B cell (primary cell): ENCODE measurements around the gene BUB1B. TPM values are rescaled to one million over a fixed set of nuclear protein-coding genes. Genes with fewer than 3 reads are reported as not detected.

Experiments
- ATAC-seq: fragments of 200-7000 bp; cut with Tn5 transposase; one replicate; pipeline ENCODE4 v1.10.0; 2021; ENCODE audit warnings: low read depth, mild to moderate bottlenecking, moderate number of reproducible peaks, moderate library complexity
- CTCF ChIA-PET: fragments of 350-600 bp; sonication (Branson Sonifier 250); formaldehyde crosslinking; loops from one replicate; lab custom pipeline; 2021; ENCODE audit warnings: antibody characterized with exemption, inconsistent platforms; lab: Charles Lee
- POLR2A ChIA-PET: fragments of 350-600 bp; sonication (Branson Sonifier 250); formaldehyde crosslinking; loops from one replicate; lab custom pipeline; 2021; ENCODE audit warnings: antibody characterized with exemption; lab: Charles Lee
- DNase-seq: peaks from one replicate; pipeline ENCODE4 v3.0.0; 2013
- H2AFZ ChIP-seq: 2 replicates; pipeline ENCODE4 v1.6.1; 2012; ENCODE audit warnings: mild to moderate bottlenecking, low read depth, low read length; ENCODE audit not compliant: insufficient read depth, poor library complexity, severe bottlenecking
- H3K27ac ChIP-seq, 2 donors: 1 replicate in 1 of 2; 2 replicates in 1 of 2; pipeline ENCODE4 v1.5.1; 2012 to 2013; ENCODE audit warnings: low read length in 2 of 2, mild to moderate bottlenecking in 2 of 2, moderate library complexity in 1 of 2
- H3K27me3 ChIP-seq, 4 experiments: fragments of 200-600 bp in 1 of 4; sonication (generic) in 1 of 4; replicated peaks in 1 of 4; 1 replicate in 2 of 4; 2 replicates in 2 of 4; pipeline versions ENCODE4 v1.6.1 to v1.7.0; 2013 to 2016; ENCODE audit warnings: low read length in 3 of 4, mild to moderate bottlenecking in 2 of 4, mixed read lengths in 1 of 4, moderate library complexity in 1 of 4; ENCODE audit not compliant: insufficient read depth in 4 of 4, control insufficient read depth in 3 of 4; ENCODE audit errors: control extremely low read depth in 1 of 4
- H3K36me3 ChIP-seq, 2 experiments: replicated peaks in 1 of 2; 1 replicate in 1 of 2; 2 replicates in 1 of 2; pipeline versions ENCODE4 v1.6.1 to v1.7.1; 2013; ENCODE audit warnings: low read length in 1 of 2; ENCODE audit not compliant: insufficient read depth in 2 of 2, control insufficient read depth in 1 of 2; ENCODE audit errors: control extremely low read depth in 1 of 2, extremely low read depth in 1 of 2
- H3K4me1 ChIP-seq, 2 donors: fragments of 200-600 bp in 1 of 2; sonication (generic) in 1 of 2; 1 replicate in 1 of 2; 2 replicates in 1 of 2; pipeline versions ENCODE4 v1.5.1 to v1.6.1; 2013 to 2017; ENCODE audit warnings: low read length in 2 of 2; ENCODE audit not compliant: control insufficient read depth in 2 of 2, insufficient read depth in 2 of 2
- H3K4me2 ChIP-seq: replicated peaks from 2 replicates; pipeline ENCODE3; 2012; ENCODE audit warnings: mild to moderate bottlenecking, low read depth, low read length; ENCODE audit not compliant: poor library complexity, severe bottlenecking
- H3K4me3 ChIP-seq, 5 experiments: fragments of 200-600 bp in 1 of 5; sonication (generic) in 1 of 5; 1 replicate in 3 of 5; 2 replicates in 2 of 5; pipeline versions ENCODE4 v1.5.1 to v1.7.0; 2011 to 2016; ENCODE audit warnings: low read length in 4 of 5, mild to moderate bottlenecking in 4 of 5, low read depth in 2 of 5, control low read depth in 1 of 5, moderate library complexity in 1 of 5; ENCODE audit not compliant: insufficient read depth in 1 of 5; ENCODE audit errors: control extremely low read depth in 1 of 5, extremely low read depth in 1 of 5
- H3K79me2 ChIP-seq: fragments of 200-600 bp; sonication (generic); one replicate; pipeline ENCODE4 v1.6.0; 2016; ENCODE audit warnings: low read length; ENCODE audit not compliant: control insufficient read depth, insufficient read depth
- H3K9ac ChIP-seq: fragments of 200-600 bp; sonication (generic); 2 replicates; pipeline ENCODE4 v1.6.1; 2017; ENCODE audit warnings: mild to moderate bottlenecking, low read length, moderate library complexity
- H3K9me3 ChIP-seq, 3 donors: one replicate each; pipeline versions ENCODE4 v1.6.1 to v1.7.1; 2013; ENCODE audit warnings: low read length in 2 of 3; ENCODE audit not compliant: control insufficient read depth in 2 of 3, insufficient read depth in 1 of 3; ENCODE audit errors: control extremely low read depth in 1 of 3
- H4K20me1 ChIP-seq: 2 replicates; pipeline ENCODE4 v1.6.0; 2012; ENCODE audit warnings: mild to moderate bottlenecking, low read length; ENCODE audit not compliant: insufficient read depth, control insufficient read depth, poor library complexity, severe bottlenecking
- H3K27ac Mint-ChIP-seq: one replicate; pipeline ENCODE4 v1.8.0; 2021; ENCODE audit warnings: mixed read lengths
- H3K27me3 Mint-ChIP-seq: one replicate; pipeline ENCODE4 v1.8.0; 2021; ENCODE audit warnings: mixed read lengths
- H3K4me1 Mint-ChIP-seq: one replicate; pipeline ENCODE4 v1.8.0; 2021; ENCODE audit warnings: mixed read lengths
- H3K4me3 Mint-ChIP-seq: one replicate; pipeline ENCODE4 v1.8.0; 2021; ENCODE audit warnings: mixed read lengths
- H3K9me3 Mint-ChIP-seq: one replicate; pipeline ENCODE4 v1.8.0; 2022; ENCODE audit warnings: mixed read lengths; ENCODE audit not compliant: insufficient read depth
- EZH2 ChIP-seq: IDR thresholded peaks from 2 replicates; pipeline ENCODE4 v1.6.1; 2012; ENCODE audit warnings: borderline replicate concordance, low read depth, mild to moderate bottlenecking, moderate library complexity, low read length; ENCODE audit not compliant: insufficient read depth, poor library complexity, severe bottlenecking
- WGBS: methylation state at CpG from one replicate; pipeline ENCODE4 v1.1.5; 2013; ENCODE audit warnings: missing lambda C conversion rate; ENCODE audit not compliant: insufficient coverage; 5-methylcytosine and 5-hydroxymethylcytosine counted together
- intact Hi-C: fragments of 100-400 bp; cut with micrococcal nuclease; formaldehyde crosslinking; loops from one replicate; pipeline ENCODE4 v1.10.0; 2022
- polyA plus RNA-seq: library from polyadenylated mRNA; depleted of rRNA; stranded (reverse); fragments of >200 nt; gene quantifications from 2 replicates; pipeline ENCODE4 v1.2.3, GENCODE V29; 2012
- total RNA-seq, 2 donors: library from RNA; stranded (reverse); fragments of 120-200 nt in 1 of 2; gene quantifications; 1 replicate in 1 of 2; 2 replicates in 1 of 2; pipeline versions ENCODE4 v1.2.3 to v1.2.4, GENCODE V29; 2013 to 2022
- TF ChIP-seq, protein P1 (sequence below): fragments of 200-600 bp; IDR thresholded peaks from one replicate; pipeline ENCODE4 v1.8.0; 2022; ENCODE audit warnings: antibody characterized with exemption, mild to moderate bottlenecking

The BUB1B gene
- total and polyA plus RNA-seq, 2 donors (not counting 1 experiment from before 2014, with no cell fraction given): 0.70 to 4.4 TPM

DNA sequence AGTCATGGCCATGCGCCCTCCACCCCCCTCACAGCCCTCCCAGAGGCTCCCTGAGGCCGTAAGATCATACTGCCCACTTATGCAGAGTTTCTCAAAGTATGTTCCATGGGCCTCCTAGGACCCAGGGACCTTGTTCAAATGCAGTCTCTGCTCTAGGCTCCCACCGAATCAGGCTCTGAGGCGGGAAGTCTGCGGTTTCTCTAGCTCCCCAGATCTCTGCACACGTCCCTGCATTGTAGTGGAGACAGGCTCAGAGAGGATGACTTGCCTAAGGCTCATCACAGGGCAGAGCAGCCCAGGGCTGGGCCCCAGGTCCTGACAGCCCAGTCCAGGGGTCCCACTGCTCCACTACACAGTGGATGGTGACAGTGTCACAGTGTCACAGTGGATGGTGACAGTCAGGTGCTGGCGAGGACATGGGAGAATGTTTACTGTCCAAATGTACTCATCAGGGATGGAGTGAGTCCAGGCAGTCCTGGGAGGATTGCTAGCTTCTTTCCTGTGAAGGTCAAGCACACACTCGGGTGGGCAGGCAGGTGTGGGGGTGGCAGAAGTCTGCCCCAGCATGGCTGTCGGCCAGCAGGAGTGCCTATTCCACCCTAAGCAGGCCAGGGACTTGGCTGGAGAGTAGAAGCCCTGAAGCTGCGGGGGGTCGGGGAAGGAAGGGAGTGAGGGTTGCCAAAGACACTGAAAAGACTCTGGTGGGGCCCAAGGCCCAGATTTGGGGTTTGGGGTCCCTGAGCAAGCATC is 109.6 kb downstream of the BUB1B start:
- no peaks in the 10 kb centered on the region for H3K9me3 ChIP-seq
- TF ChIP-seq EZH2: no peak
- TF ChIP-seq, protein P1, sequence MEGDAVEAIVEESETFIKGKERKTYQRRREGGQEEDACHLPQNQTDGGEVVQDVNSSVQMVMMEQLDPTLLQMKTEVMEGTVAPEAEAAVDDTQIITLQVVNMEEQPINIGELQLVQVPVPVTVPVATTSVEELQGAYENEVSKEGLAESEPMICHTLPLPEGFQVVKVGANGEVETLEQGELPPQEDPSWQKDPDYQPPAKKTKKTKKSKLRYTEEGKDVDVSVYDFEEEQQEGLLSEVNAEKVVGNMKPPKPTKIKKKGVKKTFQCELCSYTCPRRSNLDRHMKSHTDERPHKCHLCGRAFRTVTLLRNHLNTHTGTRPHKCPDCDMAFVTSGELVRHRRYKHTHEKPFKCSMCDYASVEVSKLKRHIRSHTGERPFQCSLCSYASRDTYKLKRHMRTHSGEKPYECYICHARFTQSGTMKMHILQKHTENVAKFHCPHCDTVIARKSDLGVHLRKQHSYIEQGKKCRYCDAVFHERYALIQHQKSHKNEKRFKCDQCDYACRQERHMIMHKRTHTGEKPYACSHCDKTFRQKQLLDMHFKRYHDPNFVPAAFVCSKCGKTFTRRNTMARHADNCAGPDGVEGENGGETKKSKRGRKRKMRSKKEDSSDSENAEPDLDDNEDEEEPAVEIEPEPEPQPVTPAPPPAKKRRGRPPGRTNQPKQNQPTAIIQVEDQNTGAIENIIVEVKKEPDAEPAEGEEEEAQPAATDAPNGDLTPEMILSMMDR: no peak
- no peaks in the 10 kb centered on the region for H3K79me2 ChIP-seq
- no peaks in the 10 kb centered on the region for H3K9me3 Mint-ChIP-seq
- no peak overlapping the region for H3K9ac ChIP-seq
- no peak for ATAC-seq
- peaks cover 3% of the 10 kb centered on the region for H3K27me3 Mint-ChIP-seq
- peaks cover 0 to 3% of the 10 kb centered on the region in 2 donors for H3K4me1 ChIP-seq
- no peaks in the 10 kb centered on the region for H3K36me3 ChIP-seq
- H3K27ac Mint-ChIP-seq: no peak overlapping the region
- no peak for DNase-seq
- H3K4me3 ChIP-seq: no peak overlapping the region
- no peak overlapping the region for H2AFZ ChIP-seq
- no peaks in the 10 kb centered on the region for H4K20me1 ChIP-seq
- ChIA-PET POLR2A (no interaction called here), CTCF (interaction anchor here (3.3 to 12.3 kb wide), 3 partner anchors 9 to 233 kb away, joined by 18 to 350 read pairs (median 316); partner anchors contain the start of gene SRP14)
- no peak overlapping the region for H3K27ac ChIP-seq
- H3K4me3 Mint-ChIP-seq: no peak overlapping the region
- intact Hi-C loops: no loop called here
- 95% methylated on average over 9 of the region's 11 CpGs for WGBS
- H3K27me3 ChIP-seq: no peaks in the 10 kb centered on the region
- H3K4me1 Mint-ChIP-seq: peaks cover 4% of the 10 kb centered on the region
- no peak overlapping the region for H3K4me2 ChIP-seq

Other genes starting within 250 kb of the BUB1B start
- 0.30 and 0.39 TPM in 2 replicates for gene GPR176, start 240.8 kb upstream of the BUB1B start, total RNA-seq
- 0.07 TPM in 2 replicates for gene GPR176, start 240.8 kb upstream of the BUB1B start, polyA plus RNA-seq
- gene EIF2AK4, start 227.0 kb upstream of the BUB1B start, total RNA-seq: 39.3 and 40.4 TPM in 2 replicates
- 10.6 and 11.3 TPM in 2 replicates for gene EIF2AK4, start 227.0 kb upstream of the BUB1B start, polyA plus RNA-seq
- gene SRP14, start 121.9 kb upstream of the BUB1B start, total RNA-seq: 112 and 120 TPM in 2 replicates
- gene SRP14, start 121.9 kb upstream of the BUB1B start, polyA plus RNA-seq: 131 and 197 TPM in 2 replicates
- gene BMF, start 52.2 kb upstream of the BUB1B start, total RNA-seq: 343 and 344 TPM in 2 replicates
- gene BMF, start 52.2 kb upstream of the BUB1B start, polyA plus RNA-seq: 43.2 and 95.9 TPM in 2 replicates
- gene PAK6, start 78.0 kb downstream of the BUB1B start, total RNA-seq: 0.80 and 1.2 TPM in 2 replicates
- gene PAK6, start 78.0 kb downstream of the BUB1B start, polyA plus RNA-seq: 0.45 and 0.76 TPM in 2 replicates
- gene ANKRD63, start 122.0 kb downstream of the BUB1B start, total RNA-seq: 0.25 and 0.44 TPM in 2 replicates
- gene ANKRD63, start 122.0 kb downstream of the BUB1B start, polyA plus RNA-seq: not detected in 2 replicates
- 155 and 166 TPM in 2 replicates for gene PLCB2, start 146.9 kb downstream of the BUB1B start, total RNA-seq
- 312 and 336 TPM in 2 replicates for gene PLCB2, start 146.9 kb downstream of the BUB1B start, polyA plus RNA-seq
- gene INAFM2, start 162.6 kb downstream of the BUB1B start, total RNA-seq: 5.3 and 7.0 TPM in 2 replicates
- 1.8 and 3.0 TPM in 2 replicates for gene INAFM2, start 162.6 kb downstream of the BUB1B start, polyA plus RNA-seq
- 1.6 and 2.8 TPM in 2 replicates for gene CCDC9B, start 179.9 kb downstream of the BUB1B start, total RNA-seq
- gene CCDC9B, start 179.9 kb downstream of the BUB1B start, polyA plus RNA-seq: 1.1 and 2.4 TPM in 2 replicates
- gene PHGR1, start 190.0 kb downstream of the BUB1B start, total RNA-seq: not detected in 2 replicates
- gene PHGR1, start 190.0 kb downstream of the BUB1B start, polyA plus RNA-seq: not detected in 2 replicates
- 0.15 and 0.71 TPM in 2 replicates for gene DISP2, start 197.2 kb downstream of the BUB1B start, total RNA-seq
- gene DISP2, start 197.2 kb downstream of the BUB1B start, polyA plus RNA-seq: 0.13 and 0.43 TPM in 2 replicates
- 12.6 and 14.0 TPM in 2 replicates for gene KNSTRN, start 221.7 kb downstream of the BUB1B start, total RNA-seq
- gene KNSTRN, start 221.7 kb downstream of the BUB1B start, polyA plus RNA-seq: 4.0 and 4.3 TPM in 2 replicates
- 106 and 114 TPM in 2 replicates for gene IVD, start 244.7 kb downstream of the BUB1B start, total RNA-seq
- gene IVD, start 244.7 kb downstream of the BUB1B start, polyA plus RNA-seq: 30.4 and 41.7 TPM in 2 replicates